ENCODE data around the gene MCOLN1. TPM values are rescaled to one million over a fixed set of nuclear protein-coding genes. Genes with fewer than 3 reads are reported as not detected.

The MCOLN1 gene
- total and polyA plus RNA-seq, 9 of the 15 experiments (the other 6 are each of a cell fraction or from before 2014, with no cell fraction given), result 0.25 to 15.4 (median 7.1) TPM

GRCh38 chr19:7522072-7522922, at the start of gene MCOLN1 (continued):
- no peak for TF ChIP-seq ZHX1 (conservative IDR thresholded peaks at IDR 0.05; ENCODE audit: low read length)
- TF ChIP-seq SRSF9 (IDR thresholded peaks at IDR 0.05; ENCODE audit: borderline replicate concordance, low read depth, low read length), result no peak
- no peak for TF ChIP-seq SMARCC2 (IDR thresholded peaks at IDR 0.05; ENCODE audit: low read depth)
- peak; percentile 60; the same call in 1 of the 2 replicates for TF ChIP-seq KLF13 (tag; IDR thresholded peaks at IDR 0.05; ENCODE audit: borderline replicate concordance, low read depth)
- no peak for TF ChIP-seq ZNF77 (CRISPR knock-in tag; IDR thresholded peaks at IDR 0.05)
- peak; percentile 84 for TF ChIP-seq MEIS2 (IDR thresholded peaks at IDR 0.05; ENCODE audit: partially characterized antibody)
- no peak for TF ChIP-seq ZNF778 (CRISPR knock-in tag; IDR thresholded peaks at IDR 0.05)
- TF ChIP-seq ZNF583 (CRISPR knock-in tag; IDR thresholded peaks at IDR 0.05), result 0 out of 2 replicates have a peak, but pooled peaks have one; percentile 56
- TF ChIP-seq ZNF354B (CRISPR knock-in tag; IDR thresholded peaks at IDR 0.05), result no peak
- TF ChIP-seq HDAC6 (IDR thresholded peaks at IDR 0.05; ENCODE audit: low read depth, low read length), result no peak
- no peak for TF ChIP-seq TFAM (CRISPR knock-in tag; conservative IDR thresholded peaks at IDR 0.05)
- TF ChIP-seq STAG1 (CRISPR knock-in tag; IDR thresholded peaks at IDR 0.05; ENCODE audit: borderline replicate concordance), result no peak
- no peak for TF ChIP-seq SREBF2 (CRISPR knock-in tag; IDR thresholded peaks at IDR 0.05)
- TF ChIP-seq CREB3L1 (IDR thresholded peaks at IDR 0.05; ENCODE audit: borderline replicate concordance, low read depth), result peak; percentile 87
- TF ChIP-seq ZZZ3 (IDR thresholded peaks at IDR 0.05), result 0 out of 2 replicates have a peak, but pooled peaks have one; percentile 23
- TF ChIP-seq RBFOX2 (IDR thresholded peaks at IDR 0.05; ENCODE audit: low read depth, low read length), result peak; percentile 80
- TF ChIP-seq TEAD1 (CRISPR knock-in tag; IDR thresholded peaks at IDR 0.05), result peak; percentile 8 to 77; a peak in 1 of 4 replicates
- no peak for TF ChIP-seq ZNF165 (CRISPR knock-in tag; IDR thresholded peaks at IDR 0.05; ENCODE audit: borderline replicate concordance)
- peak; percentile 76; the same call in 1 of the 2 replicates for TF ChIP-seq STAT6 (CRISPR knock-in tag; IDR thresholded peaks at IDR 0.05)
- TF ChIP-seq ELF1 (tag; IDR thresholded peaks at IDR 0.05), result peak; percentile 55; the same call in 1 of the 2 replicates
- no peak for TF ChIP-seq ZNF561 (CRISPR knock-in tag; conservative IDR thresholded peaks at IDR 0.05)
- no peak for TF ChIP-seq RBM39 (optimal IDR thresholded peaks at IDR 0.05; ENCODE audit: low read depth, low read length)

All from K562 (cell line).